GM19455 (cell line): ENCODE data around the gene SERTM1.

Experiments
- ATAC-seq: cut with Tn5 transposase; IDR thresholded peaks from one replicate; pipeline ENCODE4 v1.9.1; 2021; ENCODE audit not compliant: unreplicated experiment

The SERTM1 gene

GRCh38 chr13:36673838-36674326 is at the start of gene SERTM1:
SERTM1 (plus strand) TSS chr13:36674020; CDS start chr13:36695079, 21,059 bp downstream.
- ATAC-seq, result no peak

DNA sequence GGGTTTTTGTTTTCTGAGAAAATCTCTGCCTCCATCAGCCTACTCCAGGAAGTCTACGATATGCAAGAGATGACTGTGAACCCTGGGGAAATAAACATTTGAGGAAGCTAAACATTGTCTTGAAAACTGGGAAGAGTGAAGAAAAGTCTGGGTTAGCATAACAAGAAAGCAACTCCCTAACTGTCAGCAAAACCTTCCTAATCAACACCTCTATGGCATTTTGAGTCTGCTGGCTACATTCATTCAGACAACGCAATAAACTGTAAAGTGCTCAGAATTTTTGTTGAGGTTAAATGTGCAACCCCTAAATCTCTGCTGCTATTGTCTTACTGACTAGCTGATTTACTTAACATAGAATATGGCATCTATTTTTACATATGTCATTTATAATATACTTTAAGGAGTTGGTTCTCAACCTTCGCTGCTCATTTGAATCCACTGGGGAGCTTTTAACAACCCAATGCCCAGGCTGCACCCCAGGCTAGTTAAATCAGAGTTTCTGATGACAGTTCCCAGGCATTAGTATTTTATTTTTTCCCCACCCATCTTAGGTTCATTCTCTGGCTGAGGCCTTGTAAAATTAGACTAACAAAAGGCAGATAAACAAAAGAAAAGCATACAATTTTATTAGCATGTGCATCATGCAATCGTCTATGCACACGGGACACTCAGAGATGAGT is 45.3 kb upstream of the SERTM1 start:
- ATAC-seq, result no peak

- ATAC-seq, result no peak
Observed at GRCh38 chr13:36629057-36629385, 44.8 kb upstream of the SERTM1 start.

DNA sequence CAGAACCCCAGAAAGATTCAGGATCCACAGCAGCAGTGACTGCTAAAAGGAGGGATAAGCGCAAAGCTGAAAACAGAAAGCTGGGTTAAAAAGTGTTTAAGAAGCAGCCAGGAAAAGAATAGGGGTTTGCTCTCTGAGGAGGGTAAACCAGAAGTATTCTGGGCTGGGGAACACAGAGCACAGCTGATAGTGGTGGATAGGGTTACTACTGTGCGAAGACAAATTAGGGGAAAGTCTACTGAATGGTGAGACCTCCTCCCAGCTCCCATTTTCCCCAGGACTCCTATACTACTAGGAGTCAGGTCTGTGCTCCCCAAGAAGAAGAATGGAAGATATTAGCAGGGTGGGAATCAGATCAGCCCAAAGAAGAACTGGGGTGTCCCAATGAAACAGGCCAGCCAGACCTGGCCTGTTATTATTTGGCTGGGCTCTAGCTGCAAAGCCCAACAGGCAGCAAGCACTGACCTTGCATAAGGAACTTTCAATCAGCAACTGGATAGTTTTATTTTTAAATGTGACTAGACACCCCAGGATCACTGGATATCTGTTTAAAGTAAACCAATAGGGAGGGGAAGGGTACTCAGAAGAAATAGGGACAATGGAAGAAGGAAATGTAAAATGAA is 43.5 kb upstream of the SERTM1 start:
- ATAC-seq, result no peak

DNA sequence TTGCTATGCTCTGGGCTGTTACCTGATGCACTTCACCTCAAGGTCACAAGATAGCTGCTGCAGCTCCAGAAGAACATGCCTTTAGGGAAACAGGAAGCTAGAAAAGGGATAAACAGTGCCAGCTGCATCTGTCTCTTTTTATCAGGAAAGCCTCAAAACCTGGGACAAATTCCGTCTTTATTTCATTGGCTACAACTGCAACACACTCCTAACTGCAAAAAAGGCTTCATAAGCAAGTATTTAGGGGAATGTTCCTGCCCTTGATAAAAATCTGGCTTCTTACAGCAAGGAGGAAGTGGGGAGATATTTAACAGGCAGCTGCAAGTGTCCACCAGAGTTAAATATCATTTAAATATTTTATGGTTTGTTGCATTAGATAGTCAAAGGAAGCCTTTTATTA is 34.2 kb upstream of the SERTM1 start:
- ATAC-seq, result no peak

DNA sequence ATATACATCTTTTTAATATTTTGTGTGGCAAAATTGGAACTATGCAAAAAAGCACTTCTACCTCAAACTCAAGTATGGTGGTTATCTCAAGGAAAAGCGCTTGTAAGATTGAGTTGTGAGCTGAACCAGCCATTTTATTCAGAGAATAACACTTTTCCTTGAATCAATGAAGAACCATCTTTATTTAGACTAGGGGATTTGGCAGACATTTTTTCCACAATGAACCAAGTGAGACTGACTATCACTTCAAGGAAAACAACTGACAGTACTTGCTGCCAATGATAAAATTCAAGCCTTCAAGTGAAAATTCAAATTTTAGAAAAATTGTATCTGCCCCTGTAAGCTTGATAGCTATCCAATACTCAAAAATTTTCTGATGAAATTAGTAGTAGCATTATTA is 23.2 kb upstream of the SERTM1 start:
- no peak for ATAC-seq

DNA sequence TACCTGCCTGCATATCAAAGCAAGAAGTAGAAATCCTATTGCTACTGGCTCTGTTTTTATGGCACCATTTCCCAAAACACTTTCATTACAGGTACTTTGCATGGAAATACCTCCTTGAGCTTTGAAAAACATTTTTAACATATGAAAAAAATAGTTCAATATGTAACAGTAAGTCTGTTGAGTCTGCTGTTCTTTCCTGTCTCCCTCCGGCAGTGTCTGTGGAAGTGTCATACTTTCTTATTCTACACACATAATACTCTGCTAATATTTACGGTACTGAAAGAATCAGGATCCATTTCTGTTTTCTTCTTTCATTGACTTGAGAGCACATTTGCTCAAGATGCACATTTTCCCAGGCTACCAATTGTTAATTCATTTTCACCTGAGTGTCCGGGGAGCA is 8.2 kb upstream of the SERTM1 start:
- no peak for ATAC-seq

DNA sequence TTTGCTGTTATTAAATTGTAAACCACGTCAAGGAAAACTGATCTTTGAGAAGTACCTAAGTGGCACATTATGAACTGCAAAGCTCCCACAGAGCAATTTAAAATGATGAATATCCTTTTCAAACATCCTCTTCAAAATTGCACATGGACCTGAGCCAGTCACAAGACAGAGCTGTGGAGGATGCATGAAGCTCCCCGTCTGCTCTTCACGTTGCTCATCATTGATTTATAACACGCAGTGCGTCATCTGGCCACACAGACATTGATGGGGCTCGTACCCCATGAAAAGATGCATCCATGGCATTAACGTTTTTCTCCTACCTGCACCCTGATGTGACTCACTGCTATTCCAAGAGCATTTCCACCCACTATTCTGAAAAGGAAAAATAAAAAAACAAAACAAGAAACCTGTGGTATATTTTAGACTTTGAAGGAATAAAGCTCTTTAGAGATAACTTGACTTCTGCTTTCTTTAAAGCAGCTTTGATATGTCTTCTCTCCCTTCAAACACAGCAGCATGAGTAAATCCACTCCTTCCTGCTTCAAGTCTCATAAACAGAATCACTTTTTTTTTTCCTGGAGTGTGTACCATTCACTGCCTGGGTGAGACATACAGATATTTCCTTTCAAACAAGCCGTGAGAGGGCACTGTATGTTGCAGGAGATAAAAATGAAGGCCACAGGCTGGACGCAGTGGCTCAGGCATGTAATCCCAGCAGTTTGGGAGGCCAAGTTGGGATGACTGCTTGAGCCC is 7.2 kb upstream of the SERTM1 start:
- ATAC-seq, result no peak

- ATAC-seq, result no peak
Observed at GRCh38 chr13:36668316-36668715, 5.5 kb upstream of the SERTM1 start.

GRCh38 chr13:36673352-36673751 is 468 bp upstream of the SERTM1 start:
- no peak for ATAC-seq

DNA sequence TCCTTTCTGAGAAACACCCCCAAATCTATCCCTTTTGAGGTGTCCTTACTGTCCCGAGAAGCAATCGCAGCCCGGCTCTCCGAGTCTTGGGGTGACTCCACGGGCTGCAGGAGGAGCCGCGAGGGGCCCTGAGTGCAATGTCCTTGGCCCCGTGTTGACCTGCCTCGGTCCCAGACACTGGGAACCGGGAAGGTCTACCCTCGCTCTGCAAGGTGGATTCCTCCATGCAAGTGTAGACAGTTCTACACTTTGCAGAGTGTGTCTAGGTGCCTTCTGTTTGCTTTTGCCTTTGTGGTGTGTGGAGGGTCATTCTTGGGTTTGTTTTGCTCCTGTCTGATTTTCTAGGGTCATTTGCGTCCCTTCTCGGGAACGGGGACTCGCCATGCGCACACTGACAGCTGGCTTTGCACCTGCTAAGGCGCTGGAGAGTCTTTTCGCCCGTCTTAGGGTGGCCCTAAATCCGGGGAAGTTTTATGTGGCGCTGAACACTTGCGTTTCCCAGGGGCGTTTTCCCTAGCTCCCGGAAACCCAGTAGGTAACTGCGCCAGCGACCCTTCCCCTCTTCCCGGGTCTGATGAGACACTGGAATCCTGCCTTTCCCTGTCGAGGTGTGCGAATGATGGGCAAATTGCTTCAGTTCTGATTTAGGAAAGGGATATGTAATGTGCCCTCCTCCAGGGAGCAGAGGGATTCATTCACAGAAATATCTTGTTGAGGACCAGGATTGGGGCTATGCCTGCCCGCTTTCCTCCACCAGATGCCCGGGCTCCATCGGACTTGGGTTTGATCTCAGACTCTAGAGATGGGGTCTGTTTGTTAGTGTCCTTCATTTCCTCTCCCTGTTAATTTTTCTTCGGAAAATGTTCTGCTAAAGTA is 755 bp downstream of the SERTM1 start:
- no peak for ATAC-seq

GRCh38 chr13:36675213-36675536 is 1.4 kb downstream of the SERTM1 start:
- no peak for ATAC-seq

DNA sequence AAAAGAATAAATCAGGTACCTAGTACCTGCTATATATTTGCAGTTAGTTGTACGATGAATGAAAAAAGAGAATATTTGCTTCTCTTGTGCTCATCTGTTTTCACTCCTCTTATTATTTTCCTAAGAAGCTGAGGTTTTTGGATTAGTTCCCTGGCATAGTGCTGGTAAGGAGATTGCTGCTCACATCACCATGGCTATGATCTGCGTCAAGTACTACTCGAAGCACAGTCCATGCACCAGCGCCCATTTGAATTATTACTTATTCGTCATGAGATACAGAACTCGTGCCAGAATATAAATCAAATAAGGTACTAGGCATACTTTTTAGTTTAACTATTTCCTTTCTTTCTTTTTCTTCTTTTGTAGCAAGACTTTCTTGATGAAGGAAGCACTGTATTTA is 7.1 kb downstream of the SERTM1 start:
- ATAC-seq, result no peak

GRCh38 chr13:36681894-36682624 is 8.2 kb downstream of the SERTM1 start:
- no peak for ATAC-seq

DNA sequence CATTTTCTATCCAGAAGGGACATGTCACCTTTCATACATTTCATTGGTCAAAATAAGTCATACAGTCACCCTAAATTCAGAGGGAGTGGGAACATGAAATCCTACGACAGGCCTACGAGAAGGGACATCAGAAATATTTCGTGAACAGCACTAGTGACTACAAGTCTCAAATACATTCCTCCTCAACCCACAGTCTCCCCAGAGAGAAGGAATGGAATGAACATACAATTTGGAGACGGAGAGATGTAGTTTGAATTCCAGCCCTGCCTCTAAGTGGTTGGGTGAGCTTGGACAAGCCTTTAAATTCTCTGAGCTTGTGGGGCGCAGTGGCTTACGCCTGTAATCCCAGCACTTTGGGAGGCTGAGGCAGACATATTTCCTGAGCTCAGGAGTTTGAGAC is 9.9 kb downstream of the SERTM1 start:
- no peak for ATAC-seq

DNA sequence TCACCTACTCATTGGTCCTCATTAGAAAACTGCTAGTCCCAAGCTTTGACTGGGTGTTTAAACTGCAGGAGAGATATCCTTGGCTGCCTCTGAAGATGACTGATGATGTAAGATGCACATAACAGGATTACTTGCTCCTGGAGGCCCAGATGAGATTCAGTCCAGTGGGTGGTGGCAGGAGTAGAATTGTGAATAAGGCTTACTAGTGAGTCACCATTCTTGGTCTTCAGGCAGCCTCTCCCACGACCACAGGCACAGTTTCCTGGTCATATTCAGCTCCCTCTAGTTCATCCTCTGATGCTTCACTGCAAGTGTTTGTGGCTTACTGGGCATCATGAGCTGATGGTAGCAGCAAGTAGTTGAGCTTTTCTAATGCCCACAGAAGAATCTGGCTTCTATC is 12.1 kb downstream of the SERTM1 start:
- no peak for ATAC-seq

DNA sequence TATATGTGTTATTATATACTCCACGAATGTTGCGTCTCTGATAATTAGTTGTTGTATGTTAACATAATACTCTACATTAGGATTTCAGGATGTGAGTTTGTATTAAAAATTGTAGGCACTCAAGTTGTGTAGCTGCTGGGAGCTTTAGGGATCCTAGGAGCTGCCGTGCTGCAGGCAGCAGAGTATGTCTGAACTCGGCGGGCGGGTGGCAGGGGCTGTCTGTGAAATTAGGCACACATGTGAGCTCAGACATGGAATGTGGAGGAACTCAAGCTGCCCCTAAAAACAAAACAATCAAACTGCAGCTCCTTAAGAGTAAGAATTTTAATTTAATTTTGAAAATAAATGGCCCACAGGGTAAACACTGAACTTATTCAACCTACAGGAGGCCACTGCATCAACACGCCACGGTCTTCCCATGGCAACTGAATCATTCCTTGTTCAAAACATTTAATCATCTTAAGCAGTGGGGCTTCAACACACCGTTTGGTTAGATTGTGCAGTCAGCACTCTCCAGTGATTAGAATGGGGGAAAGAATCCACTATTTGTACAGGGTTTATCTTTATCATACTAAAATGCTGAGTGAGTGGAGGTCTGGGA is 22.7 kb downstream of the SERTM1 start:
- no peak for ATAC-seq

- no peak for ATAC-seq
Observed at GRCh38 chr13:36700170-36700569, 26.4 kb downstream of the SERTM1 start.

GRCh38 chr13:36706755-36707154 is 32.9 kb downstream of the SERTM1 start:
- no peak for ATAC-seq

GRCh38 chr13:36709136-36709890 is 35.5 kb downstream of the SERTM1 start:
- ATAC-seq, result no peak
